ENCODE measurements around the gene KIF18B.

KIF18B gene

DNA sequence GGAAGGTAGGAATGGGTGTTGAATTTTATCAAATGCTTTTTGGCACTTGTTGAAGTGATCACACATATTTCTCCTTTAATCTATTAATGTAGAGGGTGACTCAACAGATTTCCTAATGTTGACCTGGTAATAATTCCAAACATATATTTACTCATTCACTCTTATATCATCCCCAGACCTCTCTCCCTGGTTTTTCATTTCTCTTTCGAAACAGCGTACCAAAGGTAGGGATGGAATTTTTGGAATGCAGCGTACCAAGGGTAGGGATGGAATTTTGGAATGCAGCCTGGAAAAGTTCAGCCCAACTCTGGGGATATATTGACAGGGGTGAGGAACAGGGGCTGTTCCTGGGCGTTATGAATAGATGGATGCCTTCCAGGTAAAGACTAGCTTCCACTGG is 7.3 kb downstream of the KIF18B start:
- DNase-seq (ENCODE audit: low read depth in 2 of 2), result peak; percentile 42 to 49

DNA sequence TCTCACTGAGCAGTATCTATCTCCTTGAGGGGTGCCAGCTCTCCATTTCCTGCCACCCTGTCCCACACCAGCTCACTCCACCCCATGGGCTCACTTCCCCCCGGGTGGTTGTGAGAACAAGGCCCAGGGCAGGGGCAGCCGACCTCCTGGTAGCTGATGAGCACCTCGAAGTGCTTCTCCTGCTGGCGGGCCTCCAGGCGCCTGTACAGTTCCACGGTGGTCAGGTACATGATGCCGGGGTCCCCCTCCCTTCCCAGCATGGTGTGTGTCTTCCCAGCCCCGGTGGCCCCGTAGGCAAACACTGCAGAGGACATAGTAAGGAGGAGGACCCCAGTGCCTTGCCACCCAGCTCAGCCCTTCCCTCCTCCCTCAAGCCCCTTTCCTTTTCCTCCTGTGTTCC is 12.5 kb downstream of the KIF18B start:
- no peak for DNase-seq (ENCODE audit: low read depth in 2 of 2)

DNA sequence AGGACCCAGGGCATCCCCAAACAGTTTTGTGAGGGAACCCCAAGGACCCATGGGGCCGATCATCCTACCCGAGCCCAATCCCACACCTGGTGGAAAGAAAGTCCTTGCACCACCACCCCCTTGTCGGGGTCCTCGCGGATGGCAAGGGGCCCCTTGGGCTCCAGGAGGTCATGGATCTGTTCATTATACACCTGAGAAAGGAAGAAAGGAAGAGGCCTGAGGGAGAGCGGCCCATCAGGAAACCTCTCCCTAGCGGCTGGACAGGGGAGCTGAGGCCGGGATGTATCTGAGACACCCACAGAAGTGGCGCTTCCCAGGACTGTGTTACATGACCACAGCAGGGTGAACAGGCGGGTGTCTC is 12.8 kb downstream of the KIF18B start:
- DNase-seq (ENCODE audit: low read depth in 2 of 2), result no peak

DNA sequence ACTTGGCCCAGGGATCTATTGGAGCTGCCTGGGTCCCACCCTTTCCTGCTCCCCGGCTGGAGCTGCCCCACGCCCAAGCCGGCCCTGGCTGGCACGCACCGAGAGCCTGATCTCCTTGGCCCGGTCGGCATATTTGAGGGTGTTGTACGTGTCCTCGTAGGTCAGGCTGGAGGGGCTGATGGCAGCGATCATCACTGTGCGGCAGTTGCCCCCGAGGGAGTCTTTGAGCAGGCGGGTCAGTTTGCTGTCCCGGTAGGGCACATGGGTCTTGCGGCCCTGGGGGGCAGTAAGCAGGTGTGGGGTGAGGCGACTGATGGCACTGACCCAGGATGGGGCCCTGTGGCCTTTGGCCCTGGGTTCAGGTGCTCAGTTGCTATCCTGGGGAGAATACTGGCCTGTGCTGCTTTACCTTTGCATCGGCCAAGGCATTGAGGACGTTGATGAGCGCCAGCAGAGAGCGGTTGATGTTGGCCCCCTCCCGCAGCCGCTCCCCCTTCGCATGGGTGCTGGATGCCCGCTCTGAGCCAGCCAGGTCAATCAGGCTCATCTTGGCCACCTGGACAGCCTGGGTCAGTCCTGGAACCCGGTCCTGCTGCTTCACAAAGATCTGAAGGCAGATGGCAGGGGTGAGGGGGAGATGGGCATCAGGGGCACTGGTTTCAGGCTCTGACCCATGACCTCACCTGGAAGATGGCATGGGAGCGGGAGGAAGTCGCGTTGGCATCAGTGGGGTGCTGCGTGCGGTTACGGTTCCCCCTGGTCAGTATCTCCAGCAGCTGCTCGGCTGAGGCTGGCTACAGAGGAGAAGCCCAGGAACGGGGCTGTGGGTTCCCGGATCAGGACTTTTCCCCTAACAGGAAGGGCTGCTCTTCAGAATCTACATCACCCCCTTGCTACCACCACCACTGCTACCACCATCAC is 13.5 kb downstream of the KIF18B start:
- no peak for DNase-seq (ENCODE audit: low read depth in 2 of 2)

DNA sequence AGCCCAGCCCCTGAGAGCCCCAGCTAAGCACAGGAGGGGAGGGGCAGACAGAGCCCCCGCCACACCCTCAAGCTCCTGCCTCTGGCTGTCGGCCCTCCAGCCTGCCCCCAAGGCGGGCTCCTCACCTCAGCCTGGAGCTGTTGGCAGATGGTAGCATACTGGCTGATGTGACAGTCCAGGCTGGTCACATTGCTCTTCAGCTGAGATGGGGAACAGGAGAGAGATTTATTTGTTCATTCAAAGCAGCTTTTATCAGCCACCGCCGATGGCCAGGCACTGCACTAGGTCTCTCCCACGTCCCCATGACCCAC is 14.8 kb downstream of the KIF18B start:
- DNase-seq (ENCODE audit: low read depth in 2 of 2), result no peak

DNA sequence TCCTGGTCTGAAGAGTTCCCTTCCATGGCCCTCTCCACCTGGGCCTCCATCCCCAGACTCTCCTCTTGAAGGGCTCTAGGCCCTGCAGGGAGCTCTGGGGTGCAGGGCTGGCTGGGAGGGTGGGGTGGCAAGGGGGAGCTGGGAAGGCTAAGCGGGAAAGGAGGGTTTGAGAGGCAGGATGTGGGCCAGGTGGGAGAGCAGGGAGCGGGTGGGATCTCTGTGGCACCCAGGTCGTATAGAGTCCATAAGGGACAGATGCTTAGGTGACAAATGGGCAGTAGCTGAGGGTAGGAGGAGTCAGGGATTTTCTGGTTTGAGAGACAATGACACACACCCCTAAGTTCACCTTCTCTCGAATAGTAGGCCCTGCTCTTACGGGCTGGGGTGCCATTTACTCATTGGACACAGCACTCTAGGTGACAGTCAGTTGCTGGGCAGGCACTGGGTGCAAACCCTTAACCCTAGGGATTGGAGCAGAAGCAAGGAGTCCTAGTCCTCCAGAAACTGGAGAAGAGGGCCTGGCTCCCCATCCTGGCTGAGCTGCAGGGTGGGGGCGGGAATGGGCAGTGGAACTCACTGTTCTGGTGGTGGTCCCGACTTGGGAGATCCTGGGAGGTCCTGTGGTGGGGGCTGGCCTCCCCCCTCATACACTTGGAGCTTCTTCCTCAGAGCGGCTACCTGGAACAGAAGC is 15.3 kb downstream of the KIF18B start:
- DNase-seq (ENCODE audit: low read depth in 2 of 2), result no peak

DNA sequence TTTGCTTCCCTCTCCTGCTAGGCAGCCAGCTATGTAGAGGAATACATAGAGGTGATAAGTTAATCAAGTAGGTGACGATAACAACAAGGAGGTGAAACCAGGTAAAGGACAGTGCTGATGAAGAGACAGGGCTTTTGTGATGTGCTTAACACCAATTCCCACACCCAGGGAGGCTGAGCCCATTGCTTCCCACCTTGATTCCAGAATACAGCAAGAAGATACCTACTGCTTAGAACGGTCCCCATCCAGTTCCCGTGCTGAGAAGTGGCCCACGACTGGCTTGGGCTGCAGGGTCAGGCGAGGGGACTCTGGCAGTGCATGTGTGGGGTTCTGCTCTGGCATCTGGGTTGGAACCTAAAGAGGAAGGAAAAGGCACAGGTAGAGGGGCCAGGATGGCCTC is 16.2 kb downstream of the KIF18B start:
- no peak for DNase-seq (ENCODE audit: low read depth in 2 of 2)

DNA sequence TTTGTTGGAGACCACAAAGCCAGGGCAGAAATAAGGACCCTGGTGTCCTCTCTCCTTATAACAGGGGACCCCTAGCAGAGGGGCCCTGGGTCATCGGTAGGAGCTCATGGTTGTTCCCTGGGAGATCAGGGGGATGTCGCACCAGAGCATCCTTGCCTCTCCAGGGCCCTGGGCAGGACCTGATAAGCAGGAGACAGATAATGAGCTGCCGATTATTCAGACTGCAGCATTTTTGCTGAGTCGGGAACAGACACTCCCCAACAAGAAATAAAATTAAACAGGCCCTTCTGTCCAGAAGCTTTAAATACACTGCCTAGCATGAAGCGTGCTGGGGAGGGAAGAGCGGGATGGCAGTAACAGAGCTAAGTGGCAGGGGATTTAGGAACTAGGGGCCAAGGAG is 16.9 kb downstream of the KIF18B start:
- no peak for DNase-seq (ENCODE audit: low read depth in 2 of 2)

DNA sequence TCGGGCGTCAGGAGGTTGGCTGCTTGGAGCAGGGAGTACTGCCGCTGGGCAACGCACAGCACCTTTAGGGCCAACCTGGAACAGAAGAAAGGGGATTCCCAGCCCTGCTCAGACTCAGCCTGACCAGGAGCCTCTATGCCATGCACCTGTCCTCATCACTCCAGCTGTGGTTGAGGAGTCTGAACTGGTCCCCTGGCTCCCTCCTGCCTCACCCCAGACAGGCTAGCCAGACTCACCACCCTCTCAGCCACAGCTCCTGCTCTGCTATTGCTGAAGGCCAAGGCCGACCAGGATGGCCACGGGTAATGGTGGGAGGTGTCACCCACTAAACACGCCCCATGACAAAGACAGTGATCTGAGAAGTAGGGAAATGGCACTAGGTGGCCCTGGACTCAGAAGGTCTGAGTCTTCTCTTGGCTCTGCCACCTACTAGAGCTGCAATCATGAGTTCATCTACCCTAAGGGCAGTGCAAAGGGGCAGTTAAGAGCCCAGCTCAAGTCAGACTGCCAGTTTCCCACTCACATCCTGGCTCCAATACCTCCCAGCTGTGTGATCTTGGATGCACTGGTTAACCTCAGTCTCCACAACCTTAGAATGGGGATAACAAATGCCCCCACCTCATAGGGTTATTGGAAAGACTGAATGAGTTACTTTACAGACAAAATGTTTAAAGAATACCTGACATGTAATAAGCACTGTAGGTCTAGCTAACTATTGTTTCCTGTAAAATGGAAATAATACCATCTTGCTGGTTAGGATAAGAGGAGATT is 18.4 kb downstream of the KIF18B start:
- no peak for DNase-seq (ENCODE audit: low read depth in 2 of 2)

DNA sequence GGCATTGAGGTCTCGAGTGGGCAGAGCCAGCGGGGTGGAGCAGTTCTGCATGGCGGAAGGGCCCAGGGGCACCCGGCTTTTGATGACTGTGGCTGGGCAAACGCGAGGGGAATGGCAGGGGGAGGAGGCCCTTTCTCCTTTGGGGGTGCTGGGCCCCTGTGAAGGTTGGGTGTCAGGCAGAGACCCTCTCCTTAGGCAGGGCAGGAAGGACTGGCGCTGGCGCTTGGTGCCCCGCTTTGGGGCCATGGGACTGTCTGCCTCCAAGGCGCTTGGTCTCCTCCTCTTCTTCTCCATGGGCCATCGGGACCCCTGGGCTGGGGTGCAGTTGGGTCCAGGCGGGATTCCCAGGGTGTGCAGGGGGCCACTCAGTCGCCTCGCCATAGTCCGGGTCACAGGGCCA is 19.4 kb downstream of the KIF18B start:
- DNase-seq (ENCODE audit: low read depth in 2 of 2), result no peak

DNA sequence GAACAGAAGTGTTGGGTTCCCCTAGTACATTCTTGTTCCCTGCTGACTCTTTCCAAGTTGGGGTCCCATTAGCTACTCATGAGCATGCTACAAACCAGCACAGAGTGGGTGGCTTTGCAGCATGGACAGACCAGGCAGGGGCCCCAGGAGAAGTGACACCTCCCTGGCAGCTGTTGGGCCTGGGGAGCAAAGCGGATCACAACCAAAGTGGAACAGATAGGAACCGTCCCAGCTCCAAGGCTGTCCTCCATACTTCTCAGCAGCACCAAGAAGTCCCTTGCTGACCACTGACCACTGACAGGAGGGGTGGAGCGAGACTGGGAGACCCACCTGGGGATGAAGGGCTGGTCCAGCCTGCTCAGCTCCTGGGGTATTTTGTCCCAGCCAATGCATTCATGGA is 19.9 kb downstream of the KIF18B start:
- no peak for DNase-seq (ENCODE audit: low read depth in 2 of 2)

DNA sequence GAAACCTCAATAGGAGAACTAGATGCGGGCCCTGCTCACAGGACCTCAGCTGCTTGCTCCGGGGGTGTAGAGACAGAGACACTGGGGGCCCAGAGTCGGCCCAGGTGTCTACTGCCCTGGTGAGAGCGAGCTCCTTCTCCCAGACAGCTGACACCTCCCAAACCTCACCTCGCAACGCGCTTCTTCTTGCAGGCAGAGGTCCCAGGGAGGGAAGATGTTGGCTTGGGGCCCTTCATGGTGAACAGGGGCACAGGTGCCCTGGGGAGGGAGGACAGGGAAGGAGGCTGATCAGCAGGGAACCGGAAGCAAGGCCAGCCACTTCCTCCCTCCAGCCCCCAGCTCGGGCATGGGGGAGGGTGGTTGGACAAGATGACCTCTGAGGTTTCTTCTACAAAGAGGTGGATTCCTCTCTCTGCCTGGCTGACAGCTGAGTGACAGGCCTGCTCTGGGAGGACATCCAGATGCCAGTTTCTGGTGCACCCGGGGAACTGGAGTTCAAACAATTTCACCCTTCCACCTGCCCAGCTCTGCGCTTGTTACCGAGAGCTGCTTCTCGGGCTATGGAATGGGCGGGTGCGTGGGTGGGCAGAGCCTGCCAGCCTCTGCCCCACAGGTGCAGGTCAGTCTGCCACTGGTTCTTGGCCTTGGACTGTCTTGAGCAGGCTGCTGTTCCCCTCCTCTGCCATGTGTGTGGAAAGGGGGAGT is 20.6 kb downstream of the KIF18B start:
- no peak for DNase-seq (ENCODE audit: low read depth in 2 of 2)

DNA sequence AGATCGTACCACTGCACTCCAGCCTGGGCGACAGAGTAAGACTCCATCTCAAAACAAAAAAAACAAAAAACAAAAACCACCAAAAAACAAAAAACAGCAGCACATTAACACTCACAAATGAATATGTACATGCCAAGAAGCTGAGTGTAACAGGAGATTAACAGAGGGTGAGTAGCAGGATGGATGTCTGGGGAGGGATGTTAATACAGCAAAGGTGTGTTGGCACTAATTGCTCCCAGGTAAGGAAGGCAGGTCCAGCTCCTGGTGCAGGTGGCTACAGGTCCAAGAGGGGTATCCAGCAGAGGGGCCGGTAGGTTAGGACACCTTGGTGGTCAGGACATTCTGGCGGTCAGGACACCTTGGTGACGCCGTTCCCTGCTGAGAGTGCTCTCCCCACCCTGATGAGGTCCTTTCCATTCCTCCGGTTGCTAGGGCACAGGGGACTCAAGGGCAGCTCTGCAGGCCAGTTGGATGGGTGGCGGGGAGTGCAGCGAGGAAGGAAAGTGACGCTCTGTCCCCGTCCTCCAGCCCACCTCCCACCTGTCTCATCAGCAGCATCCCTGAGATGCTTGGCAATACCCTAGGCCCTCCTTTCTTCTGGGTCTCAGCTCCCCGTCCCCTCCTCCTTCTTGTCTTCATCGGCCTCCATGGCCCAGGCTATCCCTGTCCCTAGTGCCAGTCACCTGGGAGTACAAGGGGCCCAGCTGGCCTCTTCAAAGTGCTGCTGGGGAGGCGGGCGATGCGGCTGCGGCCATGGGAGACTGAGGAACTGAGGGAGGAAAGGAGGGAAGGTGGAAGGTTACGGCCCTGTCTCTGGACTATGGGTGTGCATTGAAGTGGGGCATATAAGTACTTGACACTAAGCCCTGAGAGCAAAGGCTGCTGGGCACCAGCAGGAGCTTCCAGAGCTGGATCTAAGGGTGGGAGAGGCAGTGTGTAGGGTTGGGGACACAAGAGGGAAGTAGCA is 21.6 kb downstream of the KIF18B start:
- no peak for DNase-seq (ENCODE audit: low read depth in 2 of 2)

DNA sequence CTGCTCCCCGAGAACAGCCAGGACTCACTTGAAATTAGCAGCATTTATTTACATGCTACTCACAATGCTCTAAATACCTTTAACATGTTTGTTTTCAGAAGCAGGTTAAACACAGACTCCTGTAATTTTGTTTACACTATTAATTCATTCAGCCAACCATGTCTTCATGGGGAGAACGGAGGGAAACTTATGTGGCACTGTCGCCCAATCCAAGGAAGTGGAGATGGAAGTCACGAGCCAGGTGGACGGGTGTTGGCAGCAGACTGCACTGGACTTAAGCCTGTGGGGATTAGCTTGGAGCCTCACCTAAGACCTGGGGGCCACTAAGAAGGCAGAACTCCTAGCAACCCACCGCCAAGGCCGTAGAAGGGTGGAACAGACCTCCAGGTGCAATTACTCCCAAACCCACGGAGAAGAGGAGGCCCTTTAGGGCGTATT is 23.4 kb downstream of the KIF18B start:
- DNase-seq (ENCODE audit: low read depth in 2 of 2), result no peak

DNA sequence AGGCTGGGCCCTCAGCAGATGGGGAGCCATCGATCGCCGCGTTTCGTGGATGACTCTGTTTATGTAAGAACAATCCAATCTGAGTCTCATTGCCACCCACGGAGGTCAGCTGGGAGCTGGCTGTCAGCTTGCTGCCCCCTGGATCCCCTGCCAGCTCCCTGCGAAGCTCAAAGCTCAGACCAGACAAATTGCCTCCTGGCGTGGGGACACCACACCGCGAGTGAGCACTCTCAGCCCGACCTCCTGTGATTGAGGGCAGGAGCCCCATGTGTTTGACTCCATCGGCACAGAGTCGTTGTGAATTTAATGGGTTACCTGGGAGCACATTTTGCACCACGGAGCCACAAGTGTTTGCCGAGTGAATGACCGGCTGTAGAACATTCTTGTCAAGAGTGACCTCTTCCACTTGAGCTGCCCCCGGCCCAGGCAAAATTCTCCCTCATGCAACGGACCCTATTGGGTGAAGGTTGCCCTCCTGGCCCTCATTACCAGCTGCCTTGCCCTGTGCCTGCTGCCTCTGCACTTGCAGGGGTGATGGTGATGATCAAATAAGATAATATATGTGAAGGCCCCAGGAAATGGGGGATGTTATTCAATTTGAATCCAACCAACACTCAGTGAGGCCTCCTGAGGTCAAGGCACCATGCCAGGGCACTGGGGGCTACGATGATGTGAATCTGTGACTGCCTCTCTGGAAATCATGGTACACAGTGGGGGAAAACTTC is 24.7 kb downstream of the KIF18B start:
- DNase-seq (ENCODE audit: low read depth in 2 of 2), result no peak

DNA sequence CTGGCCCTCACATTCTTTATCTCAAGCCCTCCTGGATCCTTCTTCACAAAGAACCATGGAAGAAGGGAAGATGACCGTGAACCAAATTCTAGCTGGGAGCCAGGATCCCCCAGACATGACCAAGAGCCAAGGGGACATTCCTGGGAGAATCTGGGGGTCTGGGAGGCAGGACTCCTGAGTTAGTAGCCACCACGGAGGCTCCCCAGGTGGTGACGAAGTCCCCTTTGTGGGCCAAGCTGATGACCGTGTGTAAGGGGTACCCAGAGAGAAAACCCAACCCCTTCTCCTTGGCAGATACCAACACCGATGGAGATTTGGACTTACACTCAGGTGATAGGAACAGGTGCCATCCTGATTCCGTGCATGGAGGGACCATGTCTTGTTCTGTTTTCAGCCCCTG is 25.4 kb downstream of the KIF18B start:
- no peak for DNase-seq (ENCODE audit: low read depth in 2 of 2)

DNA sequence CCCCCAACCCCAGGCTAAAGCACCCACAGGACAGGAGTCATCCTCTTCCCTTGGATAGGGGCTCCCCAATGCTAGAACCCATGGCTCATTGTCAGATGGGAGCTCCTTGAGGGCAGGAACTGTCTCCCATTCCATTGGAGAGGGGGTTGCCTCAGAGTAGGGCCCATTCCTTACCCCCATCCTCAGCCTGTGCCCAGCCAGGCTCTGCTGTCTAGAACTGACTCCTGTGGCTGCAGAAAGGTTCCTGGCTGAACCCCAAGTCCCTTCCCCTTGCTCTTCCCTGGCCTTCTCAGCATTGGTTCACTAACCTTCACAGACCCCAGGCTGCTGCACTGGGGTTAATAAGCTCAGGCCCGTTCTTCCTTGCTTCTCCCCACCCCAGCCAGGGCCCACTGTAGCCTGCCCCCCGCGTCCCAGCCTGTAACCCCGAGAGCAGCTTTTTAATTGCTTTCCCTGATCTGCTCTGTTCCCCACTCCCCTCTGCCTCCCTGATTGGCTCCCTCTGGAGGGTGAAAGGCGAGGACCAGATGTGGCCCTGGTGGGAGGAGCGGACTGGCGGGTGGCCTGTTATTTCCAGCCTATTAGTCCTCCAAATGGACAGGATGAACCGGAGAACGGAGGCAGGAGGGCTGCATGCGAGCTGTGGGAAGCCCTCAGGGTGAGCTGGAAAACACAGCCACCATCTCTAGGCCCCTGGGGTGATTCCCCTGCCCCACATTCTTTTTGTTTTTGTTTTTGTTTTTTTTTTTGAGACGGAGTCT is 26.3 kb downstream of the KIF18B start:
- no peak for DNase-seq (ENCODE audit: low read depth in 2 of 2)

DNA sequence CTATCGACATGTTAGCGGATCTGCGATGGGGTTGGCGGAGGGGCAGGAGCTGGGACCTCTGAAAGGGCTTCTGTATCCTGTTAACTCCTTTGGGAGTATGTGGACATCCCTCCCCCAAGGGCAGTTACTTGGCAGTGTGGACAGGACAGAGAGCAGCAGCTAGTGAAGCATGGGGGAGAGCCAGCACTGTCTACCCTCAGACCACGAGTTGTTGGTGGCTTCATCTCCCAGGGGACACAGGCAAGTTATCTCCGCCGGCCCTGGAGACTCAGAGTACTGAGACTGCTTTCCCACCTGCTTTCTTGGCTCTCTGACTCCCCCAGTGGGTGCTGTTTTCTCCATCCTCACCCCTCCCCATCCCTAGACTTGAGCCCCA is 27.0 kb downstream of the KIF18B start:
- no peak for DNase-seq (ENCODE audit: low read depth in 2 of 2)

DNA sequence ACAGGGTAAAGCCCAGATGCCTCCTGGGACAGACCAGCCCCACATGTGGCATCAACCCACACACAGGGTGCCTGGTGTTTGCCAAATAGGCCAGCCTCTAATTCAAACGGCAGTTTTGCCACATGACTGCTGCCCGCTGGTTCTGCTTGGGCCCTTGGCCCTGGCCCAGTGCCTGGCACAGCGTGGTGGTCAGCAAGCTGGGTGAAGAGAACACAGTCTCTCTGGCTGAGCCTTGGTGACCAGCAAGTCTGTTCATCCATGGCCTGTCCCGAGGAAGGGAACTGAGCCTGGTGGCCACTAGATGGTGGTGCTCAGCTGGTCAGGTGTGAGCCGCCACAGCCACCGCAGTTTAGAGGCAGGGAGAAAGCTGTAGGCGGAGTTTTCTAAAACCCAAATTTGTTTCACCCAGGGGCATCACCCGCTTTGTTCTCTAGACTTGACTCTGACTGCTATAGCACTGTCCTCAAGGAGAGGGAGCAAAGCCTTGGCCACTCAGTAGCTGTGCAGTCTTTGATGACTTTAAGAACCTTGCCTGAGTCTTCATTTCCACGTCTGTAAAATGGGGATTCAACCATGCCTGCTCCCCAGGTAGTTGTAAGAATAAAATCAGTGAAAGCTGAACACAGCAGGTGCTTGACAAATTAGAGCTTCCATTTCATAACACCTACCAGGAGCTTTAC is 27.5 kb downstream of the KIF18B start:
- peak; percentile 42 to 44 for DNase-seq (ENCODE audit: low read depth in 2 of 2)

All from fibroblast of skin of left quadriceps (primary cell).